Skeletal muscle tissue (tissue), 4 donors: ENCODE results near the gene ATP5F1B. TPM values are rescaled to one million over a fixed set of nuclear protein-coding genes. Genes with fewer than 3 reads are reported as not detected.

Source experiments
- H3K27ac ChIP-seq: one replicate; pipeline ENCODE4 v1.7.0; 2013; ENCODE audit warnings: mild to moderate bottlenecking, low read depth, low read length, inconsistent platforms
- H3K27me3 ChIP-seq, 3 donors: one replicate each; pipeline ENCODE4 v1.7.0; 2013; ENCODE audit warnings: low read length in 3 of 3; ENCODE audit not compliant: control insufficient read depth in 3 of 3, insufficient read depth in 3 of 3
- H3K36me3 ChIP-seq, 3 donors: one replicate each; pipeline ENCODE4 v1.7.0; 2013; ENCODE audit warnings: low read length in 3 of 3; ENCODE audit not compliant: control insufficient read depth in 3 of 3, insufficient read depth in 3 of 3
- H3K4me1 ChIP-seq, 3 donors: one replicate each; pipeline ENCODE4 v1.7.0; 2013; ENCODE audit warnings: low read length in 3 of 3, mild to moderate bottlenecking in 3 of 3; ENCODE audit not compliant: control insufficient read depth in 3 of 3, insufficient read depth in 3 of 3
- H3K4me3 ChIP-seq, 3 donors: one replicate each; pipeline ENCODE4 v1.7.0; 2013; ENCODE audit warnings: low read length in 3 of 3
- H3K9ac ChIP-seq, 3 donors: one replicate each; pipeline ENCODE4 v1.7.0; 2013; ENCODE audit warnings: low read length in 3 of 3, mild to moderate bottlenecking in 3 of 3, moderate library complexity in 2 of 3, low read depth in 1 of 3
- H3K9me3 ChIP-seq, 3 donors: one replicate each; pipeline ENCODE4 v1.7.0; 2013; ENCODE audit warnings: low read length in 3 of 3; ENCODE audit not compliant: control insufficient read depth in 3 of 3
- total RNA-seq: library from RNA; depleted of rRNA; stranded (reverse); fragments of >200 nt; gene quantifications from one replicate; pipeline ENCODE4 v1.2.3, GENCODE V29; 2014
- donor health status: Osteomylitis.

ATP5F1B gene
- 580 TPM for total RNA-seq

- H3K27me3 ChIP-seq, result no peaks in the 10 kb centered on the region
- H3K4me3 ChIP-seq, result peak within 1 kb of the TSS; percentile 95 to 100 (median 99)
- peak within 1 kb of the TSS; percentile 97 for H3K27ac ChIP-seq
- peaks cover 21 to 31% (median 29%) of the 10 kb centered on the region in 3 donors for H3K4me1 ChIP-seq
- H3K36me3 ChIP-seq, result peaks cover 31 to 40% (median 32%) of the 10 kb centered on the region in 3 donors
- H3K9ac ChIP-seq, result peak within 1 kb of the TSS; percentile 98 to 100 (median 99)
- no peaks in the 10 kb centered on the region for H3K9me3 ChIP-seq
Measured at GRCh38 chr12:56645717-56646446, at the start of gene ATP5F1B. TSS of gene ATP5F1B (minus strand) at chr12:56645984. CDS start at chr12:56645963, 21 bp downstream.

GRCh38 chr12:56694161-56694560, 48.4 kb upstream of the ATP5F1B start:
- H3K9me3 ChIP-seq, result no peaks in the 10 kb centered on the region
- no peaks in the 10 kb centered on the region for H3K27me3 ChIP-seq
- H3K36me3 ChIP-seq, result no peaks in the 10 kb centered on the region
- H3K4me3 ChIP-seq, result no peak overlapping the region
- H3K9ac ChIP-seq, result no peak overlapping the region
- no peak overlapping the region for H3K27ac ChIP-seq
- peaks cover 5 to 15% (median 14%) of the 10 kb centered on the region in 3 donors for H3K4me1 ChIP-seq

GRCh38 chr12:56688846-56689109, 43.0 kb upstream of the ATP5F1B start:
- no peaks in the 10 kb centered on the region for H3K27me3 ChIP-seq
- no peaks in the 10 kb centered on the region for H3K9me3 ChIP-seq
- H3K27ac ChIP-seq, result peak overlapping the region; percentile 99
- H3K36me3 ChIP-seq, result peaks cover 0 to 4% (median 0%) of the 10 kb centered on the region in 3 donors
- H3K9ac ChIP-seq, result peak overlapping the region; percentile 93 to 95 (median 94)
- H3K4me3 ChIP-seq, result peak overlapping the region; percentile 76 to 90 (median 81)
- H3K4me1 ChIP-seq, result peaks cover 9 to 26% (median 25%) of the 10 kb centered on the region in 3 donors

- Histone ChIP-seq H3K27ac (peak within 1 kb of the TSS; percentile 99), H3K9me3 (no peaks in the 10 kb centered on the region), H3K9ac (peak within 1 kb of the TSS; percentile 98 to 100 (median 99)), H3K4me1 (peaks cover 9 to 27% (median 26%) of the 10 kb centered on the region in 3 donors), H3K36me3 (peaks cover 0 to 4% (median 0%) of the 10 kb centered on the region in 3 donors), H3K4me3 (peak within 1 kb of the TSS; percentile 84 to 98 (median 97)), H3K27me3 (no peaks in the 10 kb centered on the region)
Measured at GRCh38 chr12:56688129-56688845, 42.5 kb upstream of the ATP5F1B start, which contains the start of gene PTGES3. TSS of gene PTGES3 (minus strand) at chr12:56688284. CDS start at chr12:56687999, 285 bp downstream.

GRCh38 chr12:56687223-56688128, 41.7 kb upstream of the ATP5F1B start:
- Histone ChIP-seq H3K36me3 (peaks cover 0 to 4% (median 0%) of the 10 kb centered on the region in 3 donors), H3K9me3 (no peaks in the 10 kb centered on the region), H3K27me3 (no peaks in the 10 kb centered on the region), H3K27ac (peak overlapping the region; percentile 99), H3K4me3 (peak overlapping the region; percentile 84 to 98 (median 97)), H3K9ac (peak overlapping the region; percentile 98 to 100 (median 99)), H3K4me1 (peaks cover 9 to 32% (median 29%) of the 10 kb centered on the region in 3 donors)

- Histone ChIP-seq H3K9ac (peak overlapping the region; percentile 1 to 33 (median 10)), H3K27ac (peak overlapping the region; percentile 34), H3K9me3 (no peaks in the 10 kb centered on the region), H3K27me3 (no peaks in the 10 kb centered on the region), H3K4me3 (peak overlapping the region in 2 of 3 donors; percentile 51 to 61), H3K4me1 (peaks cover 17 to 41% (median 35%) of the 10 kb centered on the region in 3 donors), H3K36me3 (peaks cover under 1 to 4% (median 3%) of the 10 kb centered on the region in 3 donors)
Measured at GRCh38 chr12:56684745-56685359, 39.1 kb upstream of the ATP5F1B start.

- Histone ChIP-seq H3K36me3 (peaks cover 0 to 6% (median 2%) of the 10 kb centered on the region in 3 donors), H3K27ac (no peak overlapping the region), H3K4me3 (no peak overlapping the region), H3K9me3 (no peaks in the 10 kb centered on the region), H3K9ac (no peak overlapping the region), H3K27me3 (no peaks in the 10 kb centered on the region), H3K4me1 (peaks cover 22 to 37% (median 28%) of the 10 kb centered on the region in 3 donors)
Measured at GRCh38 chr12:56682323-56682722, 36.5 kb upstream of the ATP5F1B start.

- Histone ChIP-seq H3K27me3 (no peaks in the 10 kb centered on the region), H3K9me3 (no peaks in the 10 kb centered on the region), H3K4me1 (peaks cover 22 to 26% (median 26%) of the 10 kb centered on the region in 3 donors), H3K36me3 (peaks cover 0 to 6% (median 6%) of the 10 kb centered on the region in 3 donors), H3K27ac (no peak overlapping the region), H3K9ac (no peak overlapping the region), H3K4me3 (no peak overlapping the region)
Measured at GRCh38 chr12:56679883-56680575, 34.2 kb upstream of the ATP5F1B start.

- no peak overlapping the region for H3K27ac ChIP-seq
- H3K27me3 ChIP-seq, result no peaks in the 10 kb centered on the region
- H3K4me3 ChIP-seq, result no peak overlapping the region
- H3K36me3 ChIP-seq, result peaks cover 0 to 6% (median 6%) of the 10 kb centered on the region in 3 donors
- H3K9ac ChIP-seq, result no peak overlapping the region
- no peaks in the 10 kb centered on the region for H3K9me3 ChIP-seq
- peaks cover 16 to 24% (median 19%) of the 10 kb centered on the region in 3 donors for H3K4me1 ChIP-seq
Measured at GRCh38 chr12:56678852-56679251, 33.1 kb upstream of the ATP5F1B start.
